ENCODE results near the gene GRAMD1A. TPM values are rescaled to one million over a fixed set of nuclear protein-coding genes. Genes with fewer than 3 reads are reported as not detected.
A peak's percentile ranks its signal among the peaks of the same experiment; 100 is the strongest.

The GRAMD1A gene
- total and polyA plus RNA-seq, 2 donors (not counting 1 experiment from before 2014, with no cell fraction given), result 83.8 to 102 TPM

DNA sequence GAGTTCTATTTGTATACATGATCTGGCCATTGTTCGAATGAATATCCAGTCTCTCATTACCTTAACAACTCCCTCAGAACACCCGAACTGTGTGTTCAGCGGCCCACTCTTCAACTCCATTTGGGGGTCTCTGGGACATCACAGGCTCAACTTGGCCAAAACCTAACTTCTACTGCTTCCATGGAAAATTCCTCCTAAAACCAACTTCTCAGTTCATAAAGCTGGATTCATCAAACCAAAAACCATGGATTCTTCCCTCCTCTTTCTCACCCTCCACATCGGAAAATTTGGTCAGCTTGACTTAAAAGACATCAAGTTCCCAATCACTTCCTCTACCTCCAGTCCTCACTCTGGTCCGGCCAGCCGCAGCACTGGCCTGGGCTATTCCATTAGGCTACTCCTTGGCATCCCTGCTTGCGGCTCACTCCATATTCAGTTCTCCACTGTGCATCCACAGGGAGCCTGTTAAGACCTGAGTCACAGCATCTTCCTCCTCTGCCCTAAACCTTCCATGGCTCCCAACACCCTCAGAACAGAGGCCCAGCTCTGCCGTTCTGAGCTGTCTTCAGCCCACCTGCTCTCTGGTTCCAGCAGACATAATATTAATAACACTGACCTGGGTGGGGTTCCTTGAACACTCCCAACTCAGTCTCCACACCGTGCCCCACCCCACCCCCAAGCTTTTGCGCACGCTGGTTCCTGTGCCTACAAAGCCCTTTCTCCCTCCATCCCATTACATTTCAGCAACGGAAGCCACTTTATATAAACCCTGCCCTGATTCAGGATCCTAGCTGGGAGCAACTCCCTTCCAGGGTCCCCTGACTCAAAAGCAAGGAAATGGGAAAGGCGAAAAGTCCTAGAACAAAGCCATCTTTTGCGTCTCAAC, 37.2 kb upstream of the GRAMD1A start:
- Histone ChIP-seq H3K4me1 (ENCODE audit: control insufficient read depth in 2 of 2, insufficient read depth in 2 of 2, low read length in 2 of 2) (peaks cover 17 to 20% of the 10 kb centered on the region in 2 donors), H3K4me2 (replicated peaks; ENCODE audit: low read depth, low read length, poor library complexity, severe bottlenecking) (peak overlapping the region; percentile 97), H3K79me2 (ENCODE audit: control insufficient read depth, insufficient read depth, low read length) (peaks cover 33% of the 10 kb centered on the region), H3K27ac (ENCODE audit: low read length in 2 of 2) (peak overlapping the region in 1 of 2 donors; percentile 67), H3K9me3 (ENCODE audit: control extremely low read depth in 1 of 3, control insufficient read depth in 2 of 3, insufficient read depth in 1 of 3, low read length in 2 of 3) (peaks cover 0 to 59% (median 30%) of the 10 kb centered on the region in 3 donors), H3K9ac (ENCODE audit: low read length) (peak overlapping the region; percentile 92), H3K36me3 (replicated peaks in 1 of 2; ENCODE audit: control extremely low read depth in 1 of 2, control insufficient read depth in 1 of 2, extremely low read depth in 1 of 2, insufficient read depth in 2 of 2, low read length in 1 of 2) (peaks cover 10 to 30% of the 10 kb centered on the region in 2 experiments), H3K27me3 (replicated peaks in 1 of 4; ENCODE audit: control extremely low read depth in 1 of 4, control insufficient read depth in 3 of 4, insufficient read depth in 4 of 4, low read length in 3 of 4) (peaks cover 0 to 3% (median 0%) of the 10 kb centered on the region in 4 experiments), H4K20me1 (ENCODE audit: control insufficient read depth, insufficient read depth, low read length, poor library complexity, severe bottlenecking) (no peaks in the 10 kb centered on the region), H3K4me3 (ENCODE audit: control extremely low read depth in 1 of 5, extremely low read depth in 1 of 5, insufficient read depth in 1 of 5, low read depth in 2 of 5, low read length in 4 of 5) (peak overlapping the region; percentile 41 to 86 (median 82)), H2AFZ (ENCODE audit: insufficient read depth, low read depth, low read length, poor library complexity, severe bottlenecking) (peak overlapping the region; percentile 95)
- ChIA-PET POLR2A (interaction anchor here (1.1 kb wide), 1 partner anchor 286 kb away, joined by 3 read pairs; the partner anchor contains the start of gene ZNF302), CTCF (interaction anchor here (1.7 to 3.5 kb wide), 3 partner anchors 10 to 124 kb away, joined by 3 to 12 read pairs (median 6); no protein-coding TSS in a partner anchor)
- peaks cover 2% of the 10 kb centered on the region for H3K27me3 Mint-ChIP-seq
- H3K27ac Mint-ChIP-seq, result peak overlapping the region; percentile 64
- WGBS (ENCODE audit: insufficient coverage), result 32% methylated on average over 13 of the region's 14 CpGs
- H3K9me3 Mint-ChIP-seq (ENCODE audit: insufficient read depth), result peaks cover 13% of the 10 kb centered on the region
- peak overlapping the region; percentile 90 for H3K4me3 Mint-ChIP-seq
- no peak for ATAC-seq (ENCODE audit: low read depth)
- intact Hi-C loops (cut with micrococcal nuclease), result no loop called here
- peaks cover 29% of the 10 kb centered on the region for H3K4me1 Mint-ChIP-seq
- no peak for TF ChIP-seq EZH2 (IDR thresholded peaks at IDR 0.05; ENCODE audit: borderline replicate concordance, insufficient read depth, low read depth, low read length, poor library complexity, severe bottlenecking)
- TF ChIP-seq, protein P1, sequence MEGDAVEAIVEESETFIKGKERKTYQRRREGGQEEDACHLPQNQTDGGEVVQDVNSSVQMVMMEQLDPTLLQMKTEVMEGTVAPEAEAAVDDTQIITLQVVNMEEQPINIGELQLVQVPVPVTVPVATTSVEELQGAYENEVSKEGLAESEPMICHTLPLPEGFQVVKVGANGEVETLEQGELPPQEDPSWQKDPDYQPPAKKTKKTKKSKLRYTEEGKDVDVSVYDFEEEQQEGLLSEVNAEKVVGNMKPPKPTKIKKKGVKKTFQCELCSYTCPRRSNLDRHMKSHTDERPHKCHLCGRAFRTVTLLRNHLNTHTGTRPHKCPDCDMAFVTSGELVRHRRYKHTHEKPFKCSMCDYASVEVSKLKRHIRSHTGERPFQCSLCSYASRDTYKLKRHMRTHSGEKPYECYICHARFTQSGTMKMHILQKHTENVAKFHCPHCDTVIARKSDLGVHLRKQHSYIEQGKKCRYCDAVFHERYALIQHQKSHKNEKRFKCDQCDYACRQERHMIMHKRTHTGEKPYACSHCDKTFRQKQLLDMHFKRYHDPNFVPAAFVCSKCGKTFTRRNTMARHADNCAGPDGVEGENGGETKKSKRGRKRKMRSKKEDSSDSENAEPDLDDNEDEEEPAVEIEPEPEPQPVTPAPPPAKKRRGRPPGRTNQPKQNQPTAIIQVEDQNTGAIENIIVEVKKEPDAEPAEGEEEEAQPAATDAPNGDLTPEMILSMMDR (IDR thresholded peaks at IDR 0.05), result no peak
- DNase-seq, result peak; percentile 19
